WTC11 (cell line): ENCODE measurements around the gene RAB3A. TPM values are rescaled to one million over a fixed set of nuclear protein-coding genes. Genes with fewer than 3 reads are reported as not detected.
A peak's percentile ranks its signal among the peaks of the same experiment; 100 is the strongest.

Source experiments
- ATAC-seq: fragments of 200-7000 bp; cut with Tn5 transposase; 2 replicates; pipeline ENCODE4 v1.10.0; 2021; ENCODE audit warnings: mild to moderate bottlenecking, moderate library complexity
- CTCF ChIA-PET: fragments of 300-600 bp; sonication (Branson Sonifier 250); formaldehyde crosslinking; loops from one replicate; lab custom pipeline; 2021; ENCODE audit warnings: antibody characterized with exemption; lab: Charles Lee
- POLR2A ChIA-PET: fragments of 350-600 bp; sonication (Branson Sonifier 250); formaldehyde crosslinking; loops from one replicate; lab custom pipeline; 2021; ENCODE audit warnings: antibody characterized with exemption; lab: Charles Lee
- DNase-seq: peaks from one replicate; pipeline ENCODE4 v3.0.0; 2021; ENCODE audit warnings: low spot score
- H3K27ac Mint-ChIP-seq: 2 replicates; pipeline ENCODE4 v1.8.0; 2021; ENCODE audit warnings: mixed read lengths
- H3K27me3 Mint-ChIP-seq: 2 replicates; pipeline ENCODE4 v1.8.0; 2021; ENCODE audit warnings: low read depth, mild to moderate bottlenecking, moderate library complexity, mixed read lengths
- H3K36me3 Mint-ChIP-seq: 2 replicates; pipeline ENCODE4 v1.8.0; 2021; ENCODE audit warnings: mixed read lengths
- H3K4me1 Mint-ChIP-seq: 2 replicates; pipeline ENCODE4 v1.8.0; 2022; ENCODE audit warnings: mixed read lengths
- H3K4me3 Mint-ChIP-seq: 2 replicates; pipeline ENCODE4 v1.8.0; 2021; ENCODE audit warnings: mild to moderate bottlenecking, moderate library complexity, mixed read lengths
- H3K9me3 Mint-ChIP-seq: 2 replicates; pipeline ENCODE4 v1.8.0; 2021; ENCODE audit warnings: mixed read lengths
- ATF3 ChIP-seq: sonication (generic); formaldehyde crosslinking; conservative IDR thresholded peaks from 2 replicates; pipeline ENCODE4 v1.8.1; 2022; ENCODE audit warnings: mild to moderate bottlenecking, missing genetic modification reagents
- ATF6 ChIP-seq: sonication (generic); formaldehyde crosslinking; IDR thresholded peaks from 2 replicates; pipeline ENCODE4 v1.8.1; 2023; ENCODE audit warnings: mild to moderate bottlenecking, missing genetic modification reagents
- E2F1 ChIP-seq: sonication (generic); formaldehyde crosslinking; IDR thresholded peaks from 2 replicates; pipeline ENCODE4 v1.8.0; 2022; ENCODE audit warnings: mild to moderate bottlenecking, missing genetic modification reagents
- EMX1 ChIP-seq: fragments of 250-450 bp; sonication (Bioruptor Pico); IDR thresholded peaks from 2 replicates; pipeline ENCODE4 v1.8.0; 2021; ENCODE audit warnings: mild to moderate bottlenecking
- ERG ChIP-seq: fragments of 250-450 bp; sonication (Bioruptor Pico); IDR thresholded peaks from 2 replicates; pipeline ENCODE4 v1.8.0; 2021; ENCODE audit warnings: mild to moderate bottlenecking
- ESRRA ChIP-seq: sonication (generic); formaldehyde crosslinking; IDR thresholded peaks from 2 replicates; pipeline ENCODE4 v1.8.1; 2022; ENCODE audit warnings: mild to moderate bottlenecking, missing genetic modification reagents, borderline replicate concordance
- FOXK1 ChIP-seq: sonication (generic); formaldehyde crosslinking; IDR thresholded peaks from 2 replicates; pipeline ENCODE4 v1.8.0; 2022; ENCODE audit warnings: mild to moderate bottlenecking, moderate library complexity, missing genetic modification reagents
- FOXP1 ChIP-seq: sonication (generic); formaldehyde crosslinking; IDR thresholded peaks from 2 replicates; pipeline ENCODE4 v1.8.0; 2022; ENCODE audit warnings: missing genetic modification reagents, mild to moderate bottlenecking, moderate library complexity, borderline replicate concordance
- HMGA2 ChIP-seq: fragments of 250-450 bp; sonication (Bioruptor Pico); IDR thresholded peaks from 2 replicates; pipeline ENCODE4 v1.4.0; 2021; ENCODE audit warnings: mild to moderate bottlenecking, moderate library complexity
- JUN ChIP-seq: sonication (generic); formaldehyde crosslinking; IDR thresholded peaks from 2 replicates; pipeline ENCODE4 v1.8.0; 2023; ENCODE audit warnings: mild to moderate bottlenecking, missing genetic modification reagents
- MAX ChIP-seq: sonication (generic); formaldehyde crosslinking; IDR thresholded peaks from 2 replicates; pipeline ENCODE4 v1.8.0; 2022; ENCODE audit warnings: mild to moderate bottlenecking, missing genetic modification reagents
- OVOL2 ChIP-seq: fragments of 250-450 bp; sonication (Bioruptor Pico); IDR thresholded peaks from 2 replicates; pipeline ENCODE4 v1.9.0; 2021; ENCODE audit warnings: mild to moderate bottlenecking, borderline replicate concordance
- PRRX2 ChIP-seq: fragments of 250-450 bp; sonication (Bioruptor Pico); IDR thresholded peaks from 2 replicates; pipeline ENCODE4 v1.8.0; 2021; ENCODE audit warnings: mild to moderate bottlenecking
- RORB ChIP-seq: fragments of 250-450 bp; sonication (Bioruptor Pico); IDR thresholded peaks from 2 replicates; pipeline ENCODE4 v1.9.0; 2021; ENCODE audit warnings: mild to moderate bottlenecking
- SMAD4 ChIP-seq: sonication (generic); formaldehyde crosslinking; IDR thresholded peaks from 2 replicates; pipeline ENCODE4 v1.8.0; 2022; ENCODE audit warnings: mild to moderate bottlenecking, missing genetic modification reagents
- ZBTB43 ChIP-seq: sonication (generic); formaldehyde crosslinking; IDR thresholded peaks from 2 replicates; pipeline ENCODE4 v1.8.1; 2023; ENCODE audit warnings: mild to moderate bottlenecking, missing genetic modification reagents
- ZNF138 ChIP-seq: sonication (generic); formaldehyde crosslinking; conservative IDR thresholded peaks from 2 replicates; pipeline ENCODE4 v1.8.1; 2022; ENCODE audit warnings: mild to moderate bottlenecking, moderate library complexity, missing genetic modification reagents
- ZNF532 ChIP-seq: fragments of 250-450 bp; sonication (Bioruptor Pico); IDR thresholded peaks from 2 replicates; pipeline ENCODE4 v1.9.0; 2021; ENCODE audit warnings: mild to moderate bottlenecking, borderline replicate concordance
- ZNF671 ChIP-seq: fragments of 250-450 bp; sonication (Bioruptor Pico); IDR thresholded peaks from 2 replicates; pipeline ENCODE4 v1.8.0; 2021; ENCODE audit warnings: mild to moderate bottlenecking
- total RNA-seq: library from RNA; stranded (reverse); gene quantifications from 3 replicates; pipeline ENCODE4 v1.2.3, GENCODE V29; 2021

Gene RAB3A
- total RNA-seq, 1 experiment from 2014 or later = 12.2 TPM

- TF ChIP-seq ZNF671 (CRISPR knock-in tag) (no peak), ATF6 (CRISPR knock-in tag) (no peak), JUN (CRISPR knock-in tag) (no peak), RORB (CRISPR knock-in tag) (no peak), FOXP1 (CRISPR knock-in tag) (peak; percentile 7; the same call in 1 of the 2 replicates), ERG (no peak), E2F1 (no peak), MAX (CRISPR knock-in tag) (0 out of 2 replicates have a peak, but pooled peaks have one; percentile 17), ZNF532 (CRISPR knock-in tag) (no peak)
- POLR2A ChIA-PET = interaction anchor here (0.8 kb wide), 1 partner anchor 43 kb away, joined by 3 read pairs; the partner anchor contains the start of gene RAB3A
- no peaks in the 10 kb centered on the region for H3K9me3 Mint-ChIP-seq
- peaks cover 22% of the 10 kb centered on the region for H3K36me3 Mint-ChIP-seq
- H3K4me1 Mint-ChIP-seq = peaks cover 15% of the 10 kb centered on the region
- CTCF ChIA-PET = interaction anchor here (0.8 to 2.4 kb wide), 20 partner anchors 9 to 228 kb away, joined by 3 to 40 read pairs (median 7); partner anchors contain the start of genes IFI30, MPV17L2 and PIK3R2
- H3K27me3 Mint-ChIP-seq = no peaks in the 10 kb centered on the region
- H3K4me3 Mint-ChIP-seq = peak overlapping the region; percentile 35
- peak overlapping the region; percentile 49; the same call in 1 of the 2 replicates for H3K27ac Mint-ChIP-seq
- no peak for ATAC-seq
- no peak for DNase-seq
Measured at GRCh38 chr19:18160493-18160970, 43.3 kb downstream of the RAB3A start.

- H3K9me3 Mint-ChIP-seq = no peaks in the 10 kb centered on the region
- no peak overlapping the region for H3K27ac Mint-ChIP-seq
- ChIA-PET CTCF (interaction anchor here (0.7 to 2.4 kb wide), 11 partner anchors 11 to 169 kb away, joined by 3 to 40 read pairs (median 6); partner anchors contain the start of genes IFI30 and MPV17L2), POLR2A (interaction anchor here (0.8 kb wide), 1 partner anchor 44 kb away, joined by 3 read pairs; the partner anchor contains the start of gene RAB3A)
- no peaks in the 10 kb centered on the region for H3K27me3 Mint-ChIP-seq
- DNase-seq = no peak
- H3K4me3 Mint-ChIP-seq = no peak overlapping the region
- ATAC-seq = no peak
- peaks cover 20% of the 10 kb centered on the region for H3K36me3 Mint-ChIP-seq
- peaks cover 15% of the 10 kb centered on the region for H3K4me1 Mint-ChIP-seq
- TF ChIP-seq PRRX2 (CRISPR knock-in tag) = no peak
- no peak for TF ChIP-seq ZNF138 (CRISPR knock-in tag)
- no peak for TF ChIP-seq ESRRA
- no peak for TF ChIP-seq HMGA2
- TF ChIP-seq EMX1 (CRISPR knock-in tag) = no peak
- no peak for TF ChIP-seq ZNF532 (CRISPR knock-in tag)
- no peak for TF ChIP-seq ZBTB43 (CRISPR knock-in tag)
- TF ChIP-seq OVOL2 (CRISPR knock-in tag) = no peak
- no peak for TF ChIP-seq SMAD4 (CRISPR knock-in tag)
- no peak for TF ChIP-seq FOXK1 (CRISPR knock-in tag)
- no peak for TF ChIP-seq ATF3
Measured at GRCh38 chr19:18159810-18160209, 44.0 kb downstream of the RAB3A start.
